ENCODE data around the gene BTNL3.
"Not testable (repeated sequence)": the region's sequence is repeated elsewhere in the genome, so short reads cannot be mapped to it uniquely, and the experiment has no call there.

BTNL3 gene

GRCh38 chr5:180988592-180988991 is at the start of gene BTNL3:
Gene BTNL3 (plus strand): TSS chr5:180988846. CDS start chr5:180989029, 183 bp downstream.
- no peak for DNase-seq

GRCh38 chr5:180950291-180950949 is 38.2 kb upstream of the BTNL3 start:
- no peak for DNase-seq

- DNase-seq: no peak
Measured at GRCh38 chr5:180959661-180960060, 29.0 kb upstream of the BTNL3 start.

- no peak for DNase-seq
Measured at GRCh38 chr5:180960209-180960608, 28.4 kb upstream of the BTNL3 start.

GRCh38 chr5:180969406-180969805 is 19.2 kb upstream of the BTNL3 start:
- no peak for DNase-seq

- DNase-seq: no peak
Measured at GRCh38 chr5:180970336-180970735, 18.3 kb upstream of the BTNL3 start.

- no peak for DNase-seq
Measured at GRCh38 chr5:180970875-180971274, 17.8 kb upstream of the BTNL3 start.

- DNase-seq: no peak
Measured at GRCh38 chr5:180974612-180975315, 13.9 kb upstream of the BTNL3 start.

GRCh38 chr5:180975338-180975737 is 13.3 kb upstream of the BTNL3 start:
- DNase-seq: no peak

GRCh38 chr5:180976518-180976917 is 12.1 kb upstream of the BTNL3 start:
- no peak for DNase-seq

- no peak for DNase-seq
Measured at GRCh38 chr5:180977852-180978251, 10.8 kb upstream of the BTNL3 start.

GRCh38 chr5:180982008-180982741 is 6.5 kb upstream of the BTNL3 start:
- DNase-seq: no peak

- DNase-seq: no peak
Measured at GRCh38 chr5:180988016-180988415, 630 bp upstream of the BTNL3 start.

GRCh38 chr5:180990086-180990881 is 1.6 kb downstream of the BTNL3 start:
- DNase-seq: no peak

GRCh38 chr5:180990882-180991242 is 2.2 kb downstream of the BTNL3 start:
- DNase-seq: no peak

GRCh38 chr5:181001947-181002346 is 13.3 kb downstream of the BTNL3 start:
- DNase-seq: no peak

- DNase-seq: no peak
Measured at GRCh38 chr5:181005791-181006190, 17.1 kb downstream of the BTNL3 start.

- no peak for DNase-seq
Measured at GRCh38 chr5:181008136-181008535, 19.5 kb downstream of the BTNL3 start.

GRCh38 chr5:181010018-181010417 is 21.4 kb downstream of the BTNL3 start:
- not testable (repeated sequence) for DNase-seq

GRCh38 chr5:181014654-181015053 is 26.0 kb downstream of the BTNL3 start:
- not testable (repeated sequence) for DNase-seq

GRCh38 chr5:181017448-181017847 is 28.8 kb downstream of the BTNL3 start:
- not testable (repeated sequence) for DNase-seq

- DNase-seq: no peak
Measured at GRCh38 chr5:181020688-181021087, 32.0 kb downstream of the BTNL3 start.

Measured in stimulated activated CD4-positive, alpha-beta T cell treated with anti-CD3 and anti-CD28 coated beads, Interleukin-12 subunit alpha, Interleukin-12 subunit beta, amount 100 ng/mL, for 4 hours (primary cell).